B cell (primary cell): ENCODE data around the gene ATL1.

Experiments used
- EZH2 ChIP-seq: IDR thresholded peaks from 2 replicates; pipeline ENCODE4 v1.6.1; 2012; ENCODE audit warnings: borderline replicate concordance, low read depth, mild to moderate bottlenecking, moderate library complexity, low read length; ENCODE audit not compliant: insufficient read depth, poor library complexity, severe bottlenecking
- TF ChIP-seq, protein P1 (sequence below): fragments of 200-600 bp; IDR thresholded peaks from one replicate; pipeline ENCODE4 v1.8.0; 2022; ENCODE audit warnings: antibody characterized with exemption, mild to moderate bottlenecking

DNA sequence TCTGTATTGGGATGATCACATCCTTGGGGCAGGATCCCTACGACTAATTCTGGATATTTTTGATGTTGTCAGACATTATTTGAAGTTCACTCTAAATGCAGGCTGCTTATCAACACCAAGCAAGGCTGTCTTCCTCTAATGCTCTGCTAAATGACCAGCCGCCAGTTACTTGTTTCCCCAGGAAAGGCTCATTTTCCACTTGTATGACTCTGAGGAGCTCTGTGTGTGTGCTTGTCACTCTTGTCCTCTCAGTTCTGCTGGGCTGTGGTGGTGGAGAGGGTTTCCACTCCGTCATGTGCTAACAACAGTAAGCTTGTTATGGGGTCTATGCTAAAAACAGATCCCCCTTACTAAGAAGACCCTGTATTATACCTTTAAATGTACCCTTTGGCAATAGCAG, 42.1 kb downstream of the ATL1 start:
- TF ChIP-seq, protein P1, sequence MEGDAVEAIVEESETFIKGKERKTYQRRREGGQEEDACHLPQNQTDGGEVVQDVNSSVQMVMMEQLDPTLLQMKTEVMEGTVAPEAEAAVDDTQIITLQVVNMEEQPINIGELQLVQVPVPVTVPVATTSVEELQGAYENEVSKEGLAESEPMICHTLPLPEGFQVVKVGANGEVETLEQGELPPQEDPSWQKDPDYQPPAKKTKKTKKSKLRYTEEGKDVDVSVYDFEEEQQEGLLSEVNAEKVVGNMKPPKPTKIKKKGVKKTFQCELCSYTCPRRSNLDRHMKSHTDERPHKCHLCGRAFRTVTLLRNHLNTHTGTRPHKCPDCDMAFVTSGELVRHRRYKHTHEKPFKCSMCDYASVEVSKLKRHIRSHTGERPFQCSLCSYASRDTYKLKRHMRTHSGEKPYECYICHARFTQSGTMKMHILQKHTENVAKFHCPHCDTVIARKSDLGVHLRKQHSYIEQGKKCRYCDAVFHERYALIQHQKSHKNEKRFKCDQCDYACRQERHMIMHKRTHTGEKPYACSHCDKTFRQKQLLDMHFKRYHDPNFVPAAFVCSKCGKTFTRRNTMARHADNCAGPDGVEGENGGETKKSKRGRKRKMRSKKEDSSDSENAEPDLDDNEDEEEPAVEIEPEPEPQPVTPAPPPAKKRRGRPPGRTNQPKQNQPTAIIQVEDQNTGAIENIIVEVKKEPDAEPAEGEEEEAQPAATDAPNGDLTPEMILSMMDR = no peak
- no peak for TF ChIP-seq EZH2
